ENCODE measurements around the gene SLC66A3.

Gene SLC66A3

DNA sequence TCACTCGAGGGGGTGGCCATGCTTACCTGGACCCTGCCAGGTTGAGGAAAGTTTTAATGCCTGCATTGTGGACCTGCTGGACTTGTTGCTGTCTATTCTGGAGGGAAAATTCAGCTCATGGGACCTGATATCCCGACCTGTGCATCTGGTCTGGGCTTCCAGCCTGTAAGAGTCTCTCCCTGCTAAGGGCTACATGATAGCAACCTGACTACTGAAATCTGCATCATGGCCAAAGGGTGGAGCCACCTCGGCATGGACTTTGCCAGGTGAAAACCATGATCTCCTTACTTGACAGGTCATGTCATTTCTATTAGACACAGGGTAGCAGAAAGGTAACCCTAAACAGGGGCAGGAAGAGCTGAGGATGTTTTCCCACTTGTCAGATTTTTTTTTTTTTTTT is 12.9 kb upstream of the SLC66A3 start:
- CTCF ChIA-PET = interaction anchor here (0.6 to 5.1 kb wide), 3 partner anchors 10 to 307 kb away, joined by 3 to 53 read pairs (median 5); a partner anchor contains a TSS
- POLR2A ChIA-PET = no interaction called here
- H3K4me3 ChIP-seq (ENCODE audit: low read depth, low read length) = no peak overlapping the region
- DNase-seq (ENCODE audit: low read depth, low spot score) = no peak
- TF ChIP-seq, protein P1, sequence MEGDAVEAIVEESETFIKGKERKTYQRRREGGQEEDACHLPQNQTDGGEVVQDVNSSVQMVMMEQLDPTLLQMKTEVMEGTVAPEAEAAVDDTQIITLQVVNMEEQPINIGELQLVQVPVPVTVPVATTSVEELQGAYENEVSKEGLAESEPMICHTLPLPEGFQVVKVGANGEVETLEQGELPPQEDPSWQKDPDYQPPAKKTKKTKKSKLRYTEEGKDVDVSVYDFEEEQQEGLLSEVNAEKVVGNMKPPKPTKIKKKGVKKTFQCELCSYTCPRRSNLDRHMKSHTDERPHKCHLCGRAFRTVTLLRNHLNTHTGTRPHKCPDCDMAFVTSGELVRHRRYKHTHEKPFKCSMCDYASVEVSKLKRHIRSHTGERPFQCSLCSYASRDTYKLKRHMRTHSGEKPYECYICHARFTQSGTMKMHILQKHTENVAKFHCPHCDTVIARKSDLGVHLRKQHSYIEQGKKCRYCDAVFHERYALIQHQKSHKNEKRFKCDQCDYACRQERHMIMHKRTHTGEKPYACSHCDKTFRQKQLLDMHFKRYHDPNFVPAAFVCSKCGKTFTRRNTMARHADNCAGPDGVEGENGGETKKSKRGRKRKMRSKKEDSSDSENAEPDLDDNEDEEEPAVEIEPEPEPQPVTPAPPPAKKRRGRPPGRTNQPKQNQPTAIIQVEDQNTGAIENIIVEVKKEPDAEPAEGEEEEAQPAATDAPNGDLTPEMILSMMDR (IDR thresholded peaks at IDR 0.05; ENCODE audit: insufficient read depth, low read length, missing control alignments) = no peak

GRCh38 chr2:11142987-11143386 is 12.3 kb upstream of the SLC66A3 start:
- ChIA-PET POLR2A (interaction anchor here (0.6 kb wide), 1 partner anchor 10 kb away, joined by 3 read pairs; a partner anchor contains a TSS), CTCF (interaction anchor here (5.1 kb wide), 1 partner anchor 11 kb away, joined by 53 read pairs; a partner anchor contains a TSS)
- TF ChIP-seq, protein P1 (IDR thresholded peaks at IDR 0.05; ENCODE audit: insufficient read depth, low read length, missing control alignments) = no peak
- H3K4me3 ChIP-seq (ENCODE audit: low read depth, low read length) = no peak overlapping the region
- DNase-seq (ENCODE audit: low read depth, low spot score) = no peak

GRCh38 chr2:11144077-11144737 is 11.1 kb upstream of the SLC66A3 start:
- TF ChIP-seq, protein P1 (IDR thresholded peaks at IDR 0.05; ENCODE audit: insufficient read depth, low read length, missing control alignments) = no peak
- H3K4me3 ChIP-seq (ENCODE audit: low read depth, low read length) = no peak overlapping the region
- POLR2A ChIA-PET = interaction anchor here (0.7 kb wide), 1 partner anchor 224 kb away, joined by 7 read pairs; no protein-coding TSS in a partner anchor
- CTCF ChIA-PET = interaction anchor here (0.7 to 5.1 kb wide), 3 partner anchors 12 to 362 kb away, joined by 3 to 53 read pairs (median 3); a partner anchor contains a TSS
- DNase-seq (ENCODE audit: low read depth, low spot score) = no peak

DNA sequence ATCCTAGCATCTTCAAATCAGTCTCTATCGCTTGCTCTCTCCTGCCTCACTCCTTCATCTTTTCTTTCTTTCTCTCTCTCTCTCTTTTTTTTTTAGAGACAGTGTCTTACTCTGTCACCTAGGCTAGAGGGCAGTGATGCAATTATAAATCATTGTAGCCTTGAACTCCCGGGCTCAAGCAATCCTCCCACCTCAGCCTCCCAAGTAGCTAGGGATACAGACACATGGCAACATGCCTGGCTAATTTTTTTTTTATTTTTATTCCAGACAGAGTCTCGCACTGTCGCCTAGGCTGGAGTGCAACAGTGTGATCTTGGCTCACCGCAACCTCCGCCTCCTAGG is 10.6 kb upstream of the SLC66A3 start:
- POLR2A ChIA-PET = interaction anchor here (0.7 kb wide), 1 partner anchor 223 kb away, joined by 7 read pairs; no protein-coding TSS in a partner anchor
- DNase-seq (ENCODE audit: low read depth, low spot score) = no peak
- no peak overlapping the region for H3K4me3 ChIP-seq (ENCODE audit: low read depth, low read length)
- CTCF ChIA-PET = interaction anchor here (0.7 to 5.1 kb wide), 3 partner anchors 12 to 362 kb away, joined by 3 to 53 read pairs (median 3); a partner anchor contains a TSS
- TF ChIP-seq, protein P1 (IDR thresholded peaks at IDR 0.05; ENCODE audit: insufficient read depth, low read length, missing control alignments) = no peak

DNA sequence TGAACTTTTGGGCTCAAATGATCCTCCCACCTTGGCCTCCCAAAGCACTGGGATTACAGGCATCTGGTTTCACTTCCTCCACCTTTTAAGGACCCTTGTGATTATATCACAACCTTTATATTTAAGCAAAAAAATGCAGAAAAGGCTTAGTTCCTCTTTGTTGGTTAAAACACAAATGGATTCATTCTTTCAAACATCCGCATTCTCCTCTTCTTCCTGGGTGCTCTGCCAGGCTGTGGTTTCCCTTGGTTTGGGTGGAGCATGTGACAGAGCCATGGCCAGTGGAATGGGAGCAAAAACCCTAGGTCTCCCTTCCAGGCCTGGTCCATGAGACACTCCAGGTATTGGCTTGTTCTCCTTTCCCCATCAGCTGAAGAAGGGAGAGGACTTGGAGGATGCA is 9.9 kb upstream of the SLC66A3 start:
- POLR2A ChIA-PET = interaction anchor here (0.6 kb wide), 1 partner anchor 107 kb away, joined by 3 read pairs; no protein-coding TSS in a partner anchor
- no peak for DNase-seq (ENCODE audit: low read depth, low spot score)
- CTCF ChIA-PET = interaction anchor here (1.4 to 5.1 kb wide), 2 partner anchors 13 to 437 kb away, joined by 3 to 53 read pairs; a partner anchor contains a TSS
- no peak overlapping the region for H3K4me3 ChIP-seq (ENCODE audit: low read depth, low read length)
- TF ChIP-seq, protein P1 (IDR thresholded peaks at IDR 0.05; ENCODE audit: insufficient read depth, low read length, missing control alignments) = no peak

DNA sequence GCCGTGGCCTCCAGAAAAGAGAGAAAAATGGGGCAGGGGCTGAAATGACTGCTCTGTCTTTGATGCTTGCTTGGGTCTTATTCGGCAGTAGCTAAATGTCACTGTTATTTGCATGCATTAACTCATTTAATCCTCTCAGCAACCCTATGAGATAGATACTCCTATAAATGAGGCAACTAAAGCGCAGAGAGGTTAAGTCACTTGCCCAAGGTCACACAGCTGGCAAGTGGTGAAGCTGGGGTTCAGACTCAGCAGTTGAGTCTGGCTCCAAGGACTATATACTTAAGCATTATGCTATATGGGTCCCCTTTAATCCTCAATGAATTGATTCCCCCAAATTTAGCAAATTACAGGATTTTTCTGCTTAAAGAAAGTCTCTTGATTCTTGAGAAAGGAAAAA is 9.2 kb upstream of the SLC66A3 start:
- TF ChIP-seq, protein P1 (IDR thresholded peaks at IDR 0.05; ENCODE audit: insufficient read depth, low read length, missing control alignments) = no peak

More for the DNA sequence above, 9.2 kb upstream of the SLC66A3 start:
- ChIA-PET POLR2A (interaction anchor here (0.6 kb wide), 1 partner anchor 106 kb away, joined by 3 read pairs; no protein-coding TSS in a partner anchor), CTCF (interaction anchor here (1.4 to 5.1 kb wide), 3 partner anchors 14 to 437 kb away, joined by 3 to 53 read pairs (median 3); a partner anchor contains a TSS)
- no peak for DNase-seq (ENCODE audit: low read depth, low spot score)
- no peak overlapping the region for H3K4me3 ChIP-seq (ENCODE audit: low read depth, low read length)

All from AG04449 (cell line).